Vagina (tissue), 2 donors: ENCODE measurements around the gene LRRC31.

Experiments used
- CTCF ChIP-seq, 3 experiments: fragments of 450-650 bp in 2 of 3; fragments of 200-600 bp in 1 of 3; sonication (generic) in 1 of 3; IDR thresholded peaks; one replicate each; pipeline ENCODE4 v1.5.1; 2017 to 2019; ENCODE audit warnings: antibody characterized with exemption in 3 of 3, mild to moderate bottlenecking in 2 of 3, moderate library complexity in 2 of 3
- POLR2A ChIP-seq, 2 donors: fragments of 450-650 bp; IDR thresholded peaks; one replicate each; pipeline ENCODE4 v1.6.1; 2017; ENCODE audit warnings: antibody characterized with exemption in 2 of 2, mild to moderate bottlenecking in 2 of 2, moderate library complexity in 2 of 2

GRCh38 chr3:169907476-169907875, 37.7 kb upstream of the LRRC31 start:
- no peak for TF ChIP-seq CTCF (IDR thresholded peaks at IDR 0.05)
- no peak for TF ChIP-seq POLR2A (IDR thresholded peaks at IDR 0.05)
